ENCODE results near the gene PDXK. TPM values are rescaled to one million over a fixed set of nuclear protein-coding genes. Genes with fewer than 3 reads are reported as not detected.

The PDXK gene
- total and polyA plus RNA-seq, 2 experiments from 2014 or later = 103 to 192 TPM

DNA sequence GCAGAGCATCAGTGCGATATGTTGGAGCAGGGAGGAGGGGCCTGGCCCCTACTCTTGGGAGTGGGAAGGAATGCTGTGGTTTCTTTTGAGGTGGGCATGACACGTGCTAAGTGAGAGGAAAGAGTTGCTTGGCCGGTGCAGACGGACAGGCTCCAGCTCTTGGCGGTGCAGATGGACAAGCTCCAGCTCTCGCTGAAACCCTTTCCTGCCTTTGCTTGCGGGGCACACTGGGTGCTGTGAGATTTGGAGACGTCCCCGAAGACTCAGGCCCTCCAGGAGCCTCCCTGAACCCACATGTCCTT is 15.9 kb downstream of the PDXK start:
- Histone ChIP-seq H3K4me1 (ENCODE audit: insufficient read depth) (peaks cover 60% of the 10 kb centered on the region), H3K9me2 (replicated peaks; ENCODE audit: insufficient read depth) (no peaks in the 10 kb centered on the region), H3K4me3 (no peak overlapping the region), H3K4me2 (no peak overlapping the region), H4K20me1 (ENCODE audit: insufficient read depth, poor library complexity, severe bottlenecking) (peaks cover 5% of the 10 kb centered on the region), H3K36me3 (replicated peaks; ENCODE audit: insufficient read depth, low read depth) (no peaks in the 10 kb centered on the region), H3K79me2 (peaks cover 72% of the 10 kb centered on the region), H3K9me3 (ENCODE audit: low read depth) (no peaks in the 10 kb centered on the region), H3K27ac (peak overlapping the region; percentile 53), H2AFZ (no peak overlapping the region), H3K27me3 (no peaks in the 10 kb centered on the region)
- TF ChIP-seq, protein P1, sequence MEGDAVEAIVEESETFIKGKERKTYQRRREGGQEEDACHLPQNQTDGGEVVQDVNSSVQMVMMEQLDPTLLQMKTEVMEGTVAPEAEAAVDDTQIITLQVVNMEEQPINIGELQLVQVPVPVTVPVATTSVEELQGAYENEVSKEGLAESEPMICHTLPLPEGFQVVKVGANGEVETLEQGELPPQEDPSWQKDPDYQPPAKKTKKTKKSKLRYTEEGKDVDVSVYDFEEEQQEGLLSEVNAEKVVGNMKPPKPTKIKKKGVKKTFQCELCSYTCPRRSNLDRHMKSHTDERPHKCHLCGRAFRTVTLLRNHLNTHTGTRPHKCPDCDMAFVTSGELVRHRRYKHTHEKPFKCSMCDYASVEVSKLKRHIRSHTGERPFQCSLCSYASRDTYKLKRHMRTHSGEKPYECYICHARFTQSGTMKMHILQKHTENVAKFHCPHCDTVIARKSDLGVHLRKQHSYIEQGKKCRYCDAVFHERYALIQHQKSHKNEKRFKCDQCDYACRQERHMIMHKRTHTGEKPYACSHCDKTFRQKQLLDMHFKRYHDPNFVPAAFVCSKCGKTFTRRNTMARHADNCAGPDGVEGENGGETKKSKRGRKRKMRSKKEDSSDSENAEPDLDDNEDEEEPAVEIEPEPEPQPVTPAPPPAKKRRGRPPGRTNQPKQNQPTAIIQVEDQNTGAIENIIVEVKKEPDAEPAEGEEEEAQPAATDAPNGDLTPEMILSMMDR (IDR thresholded peaks at IDR 0.05; ENCODE audit: poor library complexity) = no peak
- no peak for TF ChIP-seq EZH2phosphoT487 (IDR thresholded peaks at IDR 0.05; ENCODE audit: low read depth, severe bottlenecking, unreplicated experiment)
- no peak for TF ChIP-seq EZH2 (IDR thresholded peaks at IDR 0.05; ENCODE audit: borderline replicate concordance)
- WGBS (ENCODE audit: low lambda C conversion rate, missing lambda C conversion rate) = 59% methylated on average over 9 of the region's 9 CpGs
- DNase-seq (ENCODE audit: low spot score) = no peak

GRCh38 chr21:43735236-43736091 is 16.5 kb downstream of the PDXK start:
- peak overlapping the region; percentile 53 for H3K27ac ChIP-seq
- TF ChIP-seq EZH2 (IDR thresholded peaks at IDR 0.05; ENCODE audit: borderline replicate concordance) (no peak), EZH2phosphoT487 (IDR thresholded peaks at IDR 0.05; ENCODE audit: low read depth, severe bottlenecking, unreplicated experiment) (no peak)
- TF ChIP-seq, protein P1 (IDR thresholded peaks at IDR 0.05; ENCODE audit: poor library complexity) = no peak
- no peaks in the 10 kb centered on the region for H3K27me3 ChIP-seq
- H3K4me2 ChIP-seq = no peak overlapping the region
- H3K4me1 ChIP-seq (ENCODE audit: insufficient read depth) = peaks cover 55% of the 10 kb centered on the region
- H2AFZ ChIP-seq = no peak overlapping the region
- no peak for DNase-seq (ENCODE audit: low spot score)
- no peaks in the 10 kb centered on the region for H3K9me3 ChIP-seq (ENCODE audit: low read depth)
- no peaks in the 10 kb centered on the region for H3K36me3 ChIP-seq (replicated peaks; ENCODE audit: insufficient read depth, low read depth)
- H4K20me1 ChIP-seq (ENCODE audit: insufficient read depth, poor library complexity, severe bottlenecking) = peaks cover 5% of the 10 kb centered on the region
- H3K4me3 ChIP-seq = no peak overlapping the region
- 93% methylated on average over 22 of the region's 22 CpGs for WGBS (ENCODE audit: low lambda C conversion rate, missing lambda C conversion rate)
- peaks cover 66% of the 10 kb centered on the region for H3K79me2 ChIP-seq
- H3K9me2 ChIP-seq (replicated peaks; ENCODE audit: insufficient read depth) = no peaks in the 10 kb centered on the region

GRCh38 chr21:43736224-43736883 is 17.4 kb downstream of the PDXK start:
- 97% methylated on average over 25 of the region's 25 CpGs for WGBS (ENCODE audit: low lambda C conversion rate, missing lambda C conversion rate)
- H3K4me3 ChIP-seq = no peak overlapping the region
- TF ChIP-seq EZH2phosphoT487 (IDR thresholded peaks at IDR 0.05; ENCODE audit: low read depth, severe bottlenecking, unreplicated experiment) (no peak), EZH2 (IDR thresholded peaks at IDR 0.05; ENCODE audit: borderline replicate concordance) (no peak)
- TF ChIP-seq, protein P1 (IDR thresholded peaks at IDR 0.05; ENCODE audit: poor library complexity) = no peak
- H3K27me3 ChIP-seq = no peaks in the 10 kb centered on the region
- H3K9me2 ChIP-seq (replicated peaks; ENCODE audit: insufficient read depth) = no peaks in the 10 kb centered on the region
- no peak for DNase-seq (ENCODE audit: low spot score)
- no peaks in the 10 kb centered on the region for H3K36me3 ChIP-seq (replicated peaks; ENCODE audit: insufficient read depth, low read depth)
- H3K27ac ChIP-seq = peak overlapping the region; percentile 94
- no peaks in the 10 kb centered on the region for H3K9me3 ChIP-seq (ENCODE audit: low read depth)
- no peak overlapping the region for H2AFZ ChIP-seq
- H4K20me1 ChIP-seq (ENCODE audit: insufficient read depth, poor library complexity, severe bottlenecking) = peaks cover 5% of the 10 kb centered on the region
- peaks cover 46% of the 10 kb centered on the region for H3K4me1 ChIP-seq (ENCODE audit: insufficient read depth)
- peaks cover 57% of the 10 kb centered on the region for H3K79me2 ChIP-seq
- H3K4me2 ChIP-seq = no peak overlapping the region
